HUDEP-2 (cell line): ENCODE measurements around the gene KCTD18.

Source experiments
- DNase-seq, 76 experiments: peaks; one replicate each; lab custom pipeline; 2025; ENCODE audit not compliant: unreplicated experiment in 76 of 76; lab: John Stamatoyannopoulos, UW

The KCTD18 gene

GRCh38 chr2:200459101-200459500 is 50.8 kb downstream of the KCTD18 start:
- no peak for DNase-seq

GRCh38 chr2:200456567-200456966 is 53.3 kb downstream of the KCTD18 start:
- no peak for DNase-seq

- no peak for DNase-seq
These were observed 53.9 kb downstream of the KCTD18 start for GRCh38 chr2:200455958-200456421.

GRCh38 chr2:200454927-200455801 is 54.7 kb downstream of the KCTD18 start:
- no peak for DNase-seq

GRCh38 chr2:200453853-200454534 is 55.9 kb downstream of the KCTD18 start:
- DNase-seq, result no peak

GRCh38 chr2:200453142-200453852 is 56.6 kb downstream of the KCTD18 start:
- DNase-seq, result no peak

- DNase-seq, result no peak
These were observed 57.5 kb downstream of the KCTD18 start for GRCh38 chr2:200452377-200452776.

GRCh38 chr2:200451511-200451910 is 58.4 kb downstream of the KCTD18 start:
- DNase-seq, result no peak

GRCh38 chr2:200450288-200450687 is 59.6 kb downstream of the KCTD18 start:
- no peak for DNase-seq

GRCh38 chr2:200449149-200449548 is 60.7 kb downstream of the KCTD18 start:
- DNase-seq, result no peak

GRCh38 chr2:200448455-200448854 is 61.4 kb downstream of the KCTD18 start:
- no peak for DNase-seq

- DNase-seq, result no peak
These were observed 62.6 kb downstream of the KCTD18 start for GRCh38 chr2:200447139-200447855.

GRCh38 chr2:200446612-200447011 is 63.3 kb downstream of the KCTD18 start:
- no peak for DNase-seq

GRCh38 chr2:200445284-200445683 is 64.6 kb downstream of the KCTD18 start:
- no peak for DNase-seq

- no peak for DNase-seq
These were observed 65.3 kb downstream of the KCTD18 start for GRCh38 chr2:200444530-200444929.

- DNase-seq, result no peak
These were observed 66.0 kb downstream of the KCTD18 start for GRCh38 chr2:200443916-200444315.

- peak in 1 of 76 experiments; percentile 0 for DNase-seq
These were observed 66.5 kb downstream of the KCTD18 start for GRCh38 chr2:200443376-200443775.

- DNase-seq, result no peak
These were observed 67.4 kb downstream of the KCTD18 start for GRCh38 chr2:200442471-200442870.

GRCh38 chr2:200439981-200440380 is 69.9 kb downstream of the KCTD18 start:
- DNase-seq, result no peak
